Right ventricle myocardium superior (tissue), 1 donor: ENCODE results near the gene NSMF. TPM values are rescaled to one million over a fixed set of nuclear protein-coding genes. Genes with fewer than 3 reads are reported as not detected.

Experiments
- ATAC-seq: fragments of 200-7000 bp; cut with Tn5 transposase; one replicate; pipeline ENCODE4 v1.9.1; 2020; ENCODE audit warnings: mild to moderate bottlenecking; ENCODE audit not compliant: poor library complexity
- DNase-seq: peaks from one replicate; pipeline ENCODE4 v3.0.0-alpha.2; 2020
- intact Hi-C: fragments of 100-400 bp; cut with DNase I; formaldehyde crosslinking; loops from one replicate; pipeline ENCODE4 v1.11.2; 2022
- total RNA-seq: library from RNA; stranded (reverse); fragmentation: NEBNext Ultra II Directional; extraction: Animal tissue kit (Norgen Biotek cat#: 25700); gene quantifications from one replicate; pipeline ENCODE4 v1.2.1, GENCODE V29; 2021
- donor health status: DM: no; HTN: yes; CAD: no; lungs with severe emphysema.

Gene NSMF
- total RNA-seq, 1 donor from 2014 or later: 10.0 TPM

- ATAC-seq (no peak), DNase-seq (peak; percentile 26)
- intact Hi-C loops: no loop called here
Observed at GRCh38 chr9:137462396-137462985, 3.4 kb upstream of the NSMF start.

- DNase-seq: peak; percentile 70
- ATAC-seq: no peak
- intact Hi-C loops: no loop called here
Observed at GRCh38 chr9:137461663-137462395, 2.7 kb upstream of the NSMF start.

- no peak for ATAC-seq
- DNase-seq: no peak
Observed at GRCh38 chr9:137461316-137461662, 2.2 kb upstream of the NSMF start.

GRCh38 chr9:137460363-137461315, 1.5 kb upstream of the NSMF start:
- ATAC-seq (no peak), DNase-seq (peak; percentile 38)
- intact Hi-C loops: no loop called here

More at GRCh38 chr9:137461316-137461662, 2.2 kb upstream of the NSMF start:
- intact Hi-C loops: no loop called here

GRCh38 chr9:137459601-137460362, 648 bp upstream of the NSMF start:
- DNase-seq: peak; percentile 37
- no peak for ATAC-seq
- intact Hi-C loops: no loop called here

- intact Hi-C loops: no loop called here
- no peak for ATAC-seq
- DNase-seq: peak; percentile 49
Observed at GRCh38 chr9:137458194-137459151, 661 bp downstream of the NSMF start.

GRCh38 chr9:137457406-137458193, 1.5 kb downstream of the NSMF start:
- ATAC-seq: no peak
- peak; percentile 43 for DNase-seq
- intact Hi-C loops: no loop called here

- peak; percentile 41 for DNase-seq
- intact Hi-C loops: no loop called here
- ATAC-seq: no peak
Observed at GRCh38 chr9:137456864-137457405, 2.2 kb downstream of the NSMF start.

- ATAC-seq (no peak), DNase-seq (peak; percentile 30)
- intact Hi-C loops: no loop called here
Observed at GRCh38 chr9:137456061-137456863, 2.9 kb downstream of the NSMF start.

GRCh38 chr9:137455359-137455991, 3.7 kb downstream of the NSMF start:
- peak; percentile 23 for DNase-seq
- intact Hi-C loops: no loop called here
- no peak for ATAC-seq

- intact Hi-C loops: no loop called here
- DNase-seq: peak; percentile 48
Observed at GRCh38 chr9:137454597-137455358, 4.4 kb downstream of the NSMF start.

GRCh38 chr9:137454145-137454596, 5.0 kb downstream of the NSMF start:
- ATAC-seq (peak; percentile 49), DNase-seq (peak; percentile 77)
- intact Hi-C loops: no loop called here

More at GRCh38 chr9:137454597-137455358, 4.4 kb downstream of the NSMF start:
- peak; percentile 5 for ATAC-seq

GRCh38 chr9:137453643-137454081, 5.5 kb downstream of the NSMF start:
- ATAC-seq (peak; percentile 65), DNase-seq (peak; percentile 83)
- intact Hi-C loops: no loop called here
